OCI-LY3 (cell line): Measurements from ENCODE around the gene MARK4.

ENCODE experiments used
- H2AFZ ChIP-seq: fragments of 200-600, 300-600 bp; shearing (Covaris generic); 2 replicates; pipeline ENCODE4 v1.6.0; 2014; ENCODE audit warnings: antibody characterized with exemption, low read depth, low read length
- H3K27ac ChIP-seq: fragments of 200-600, 300-600 bp; sonication (generic); 2 replicates; pipeline ENCODE4 v1.5.1; 2014; ENCODE audit warnings: mild to moderate bottlenecking, low read length, moderate library complexity, mixed read lengths
- H3K27me3 ChIP-seq: fragments of 200-600, 300-600 bp; sonication (generic); 2 replicates; pipeline ENCODE4 v1.6.1; 2014; ENCODE audit warnings: low read depth, low read length, mixed read lengths
- H3K36me3 ChIP-seq: fragments of 200-600, 300-600 bp; sonication (generic); replicated peaks from 2 replicates; pipeline ENCODE3; 2014; ENCODE audit warnings: low read depth, low read length, mixed read lengths
- H3K4me1 ChIP-seq: fragments of 300-600, 200-600 bp; sonication (generic); 2 replicates; pipeline ENCODE4 v1.6.1; 2014; ENCODE audit warnings: low read length, mixed read lengths
- H3K4me2 ChIP-seq: fragments of 200-600, 300-600 bp; sonication (generic); 2 replicates; pipeline ENCODE4 v1.6.1; 2014; ENCODE audit warnings: low read length, mixed read lengths
- H3K4me3 ChIP-seq: fragments of 300-600, 200-600 bp; sonication (generic); 2 replicates; pipeline ENCODE4 v1.5.1; 2014; ENCODE audit warnings: antibody characterized with exemption, mild to moderate bottlenecking, low read length, moderate library complexity
- H3K79me2 ChIP-seq: fragments of 300-600, 200-600 bp; shearing (Covaris generic); 2 replicates; pipeline ENCODE4 v1.6.1; 2014; ENCODE audit warnings: mild to moderate bottlenecking, low read length, mixed read lengths
- H3K9ac ChIP-seq: fragments of 300-600, 200-600 bp; shearing (Covaris generic); 2 replicates; pipeline ENCODE4 v1.6.0; 2014; ENCODE audit warnings: mild to moderate bottlenecking, low read length, moderate library complexity
- H3K9me3 ChIP-seq: fragments of 200-600, 300-600 bp; shearing (Covaris generic); 2 replicates; pipeline ENCODE4 v1.6.1; 2014; ENCODE audit warnings: low read length, mixed read lengths; ENCODE audit not compliant: insufficient read depth
- H4K20me1 ChIP-seq: fragments of 200-600, 300-600 bp; sonication (generic); 2 replicates; pipeline ENCODE4 v1.6.1; 2016; ENCODE audit warnings: low read length, mixed read lengths; ENCODE audit not compliant: insufficient read depth
- CTCF ChIP-seq: fragments of 200-600, 300-600 bp; sonication (generic); IDR thresholded peaks from 2 replicates; pipeline ENCODE4 v1.5.1; 2014; ENCODE audit warnings: antibody characterized with exemption, low read length, low read depth
- EZH2phosphoT487 ChIP-seq: fragments of 200-600 bp; shearing (Covaris generic); IDR thresholded peaks from 2 replicates; pipeline ENCODE4 v1.6.1; 2018; ENCODE audit warnings: antibody characterized with exemption, mixed run types, low read depth

Gene MARK4

GRCh38 chr19:45336696-45337251 lies 85.7 kb downstream of the MARK4 start:
- no peaks in the 10 kb centered on the region for H3K79me2 ChIP-seq
- no peaks in the 10 kb centered on the region for H4K20me1 ChIP-seq
- no peak overlapping the region for H2AFZ ChIP-seq
- no peak overlapping the region for H3K4me3 ChIP-seq
- no peak overlapping the region for H3K9ac ChIP-seq
- no peak overlapping the region for H3K4me2 ChIP-seq
- peaks cover 3% of the 10 kb centered on the region; the same call in 1 of the 2 replicates for H3K4me1 ChIP-seq
- H3K27ac ChIP-seq: no peak overlapping the region
- TF ChIP-seq EZH2phosphoT487 (no peak), CTCF (no peak)
- H3K27me3 ChIP-seq: no peaks in the 10 kb centered on the region
- H3K36me3 ChIP-seq: no peaks in the 10 kb centered on the region
- H3K9me3 ChIP-seq: no peaks in the 10 kb centered on the region

- H3K4me3 ChIP-seq: no peak overlapping the region
- no peaks in the 10 kb centered on the region for H3K27me3 ChIP-seq
- TF ChIP-seq EZH2phosphoT487: no peak
- no peak for TF ChIP-seq CTCF
- no peak overlapping the region for H3K27ac ChIP-seq
- H3K9me3 ChIP-seq: no peaks in the 10 kb centered on the region
- H3K36me3 ChIP-seq: no peaks in the 10 kb centered on the region
- no peaks in the 10 kb centered on the region for H4K20me1 ChIP-seq
- no peak overlapping the region for H2AFZ ChIP-seq
- no peaks in the 10 kb centered on the region for H3K79me2 ChIP-seq
- no peak overlapping the region for H3K9ac ChIP-seq
- H3K4me1 ChIP-seq: peaks cover 3% of the 10 kb centered on the region; the same call in 1 of the 2 replicates
- H3K4me2 ChIP-seq: no peak overlapping the region
Observed at GRCh38 chr19:45339629-45340028, 88.6 kb downstream of the MARK4 start.

- H3K4me2 ChIP-seq: no peak within 1 kb of the TSS
- H4K20me1 ChIP-seq: no peaks in the 10 kb centered on the region
- no peak within 1 kb of the TSS for H3K4me3 ChIP-seq
- H3K9ac ChIP-seq: no peak within 1 kb of the TSS
- H3K4me1 ChIP-seq: peaks cover 3% of the 10 kb centered on the region; the same call in 1 of the 2 replicates
- H3K79me2 ChIP-seq: no peaks in the 10 kb centered on the region
- no peak within 1 kb of the TSS for H2AFZ ChIP-seq
- H3K36me3 ChIP-seq: no peaks in the 10 kb centered on the region
- H3K27ac ChIP-seq: no peak within 1 kb of the TSS
- TF ChIP-seq CTCF (no peak), EZH2phosphoT487 (no peak)
- no peaks in the 10 kb centered on the region for H3K27me3 ChIP-seq
- no peaks in the 10 kb centered on the region for H3K9me3 ChIP-seq
Observed at GRCh38 chr19:45340232-45340898, 89.3 kb downstream of the MARK4 start, which contains the start of gene KLC3. TSS of gene KLC3 (plus strand) at chr19:45340750. CDS start at chr19:45345542, 4,792 bp downstream.

GRCh38 chr19:45340899-45341453 lies 89.9 kb downstream of the MARK4 start:
- TF ChIP-seq EZH2phosphoT487: no peak
- no peak for TF ChIP-seq CTCF
- Histone ChIP-seq H3K4me2 (no peak overlapping the region), H3K4me3 (no peak overlapping the region), H3K27me3 (no peaks in the 10 kb centered on the region), H4K20me1 (no peaks in the 10 kb centered on the region), H3K27ac (no peak overlapping the region), H2AFZ (no peak overlapping the region), H3K79me2 (no peaks in the 10 kb centered on the region), H3K9me3 (no peaks in the 10 kb centered on the region), H3K36me3 (no peaks in the 10 kb centered on the region), H3K4me1 (peaks cover 3% of the 10 kb centered on the region; the same call in 1 of the 2 replicates), H3K9ac (no peak overlapping the region)
